Loucy (cell line): ENCODE results near the gene DCAF17.
"Not testable (repeated sequence)": the region's sequence is repeated elsewhere in the genome, so short reads cannot be mapped to it uniquely, and the experiment has no call there.

Source experiments
- CTCF ChIP-seq: fragments of 200-600 bp; sonication (generic); conservative IDR thresholded peaks from 2 replicates; pipeline ENCODE4 v1.5.1; 2014; ENCODE audit warnings: mild to moderate bottlenecking, antibody characterized with exemption, low read length
- EZH2phosphoT487 ChIP-seq: fragments of 200-600 bp; IDR thresholded peaks from 2 replicates; pipeline ENCODE4 v1.6.1; 2018; ENCODE audit warnings: antibody characterized with exemption, mild to moderate bottlenecking, moderate library complexity, borderline replicate concordance

- TF ChIP-seq CTCF, EZH2phosphoT487: not testable (repeated sequence)
Observed at GRCh38 chr2:171422710-171423495, 11.1 kb upstream of the DCAF17 start.
